Measurements from ENCODE around the gene AQP12B. TPM values are rescaled to one million over a fixed set of nuclear protein-coding genes. Genes with fewer than 3 reads are reported as not detected.

The AQP12B gene
- total RNA-seq, 1 donor, result not detected

Small RNA genes within 50 kb of the gene (small RNA-seq; reads per million reads assigned to genes)
- gene AC011298.3, result not detected

Other genes starting within 250 kb of the AQP12B start
- 44.7 and 69.6 TPM in 2 replicates for gene GPC1, start 247.2 kb downstream of the AQP12B start, total RNA-seq (ENCODE audit: low replicate concordance)
- gene ANKMY1, start 124.9 kb downstream of the AQP12B start, total RNA-seq (ENCODE audit: low replicate concordance), result 10.7 and 11.0 TPM in 2 replicates
- gene DUSP28, start 122.5 kb downstream of the AQP12B start, total RNA-seq (ENCODE audit: low replicate concordance), result 3.6 and 6.1 TPM in 2 replicates
- 11.3 and 12.7 TPM in 2 replicates for gene RNPEPL1, start 114.4 kb downstream of the AQP12B start, total RNA-seq (ENCODE audit: low replicate concordance)
- 14.3 and 44.2 TPM in 2 replicates for gene CAPN10, start 96.2 kb downstream of the AQP12B start, total RNA-seq (ENCODE audit: low replicate concordance)
- gene GPR35, start 57.4 kb downstream of the AQP12B start, total RNA-seq (ENCODE audit: low replicate concordance), result 0.09 and 0.25 TPM in 2 replicates
- not detected in 2 replicates for gene AQP12A, start 9.0 kb upstream of the AQP12B start, total RNA-seq (ENCODE audit: low replicate concordance)
- gene KIF1A, start 137.3 kb upstream of the AQP12B start, total RNA-seq (ENCODE audit: low replicate concordance), result under 0.01 TPM in 1 of 2 replicates, not detected in the other
- gene AGXT, start 185.9 kb upstream of the AQP12B start, total RNA-seq (ENCODE audit: low replicate concordance), result not detected in 2 replicates
- not detected in 2 replicates for gene MAB21L4, start 213.3 kb upstream of the AQP12B start, total RNA-seq (ENCODE audit: low replicate concordance)
- under 0.01 and 0.41 TPM in 2 replicates for gene CROCC2, start 223.5 kb upstream of the AQP12B start, total RNA-seq (ENCODE audit: low replicate concordance)